IMR-90 (cell line): ENCODE data around the gene EHMT1. TPM values are rescaled to one million over a fixed set of nuclear protein-coding genes. Genes with fewer than 3 reads are reported as not detected.

ENCODE experiments used
- ATAC-seq: fragments of 200-7000 bp; cut with Tn5 transposase; 2 replicates; pipeline ENCODE4 v1.9.1; 2020; ENCODE audit warnings: low read depth, mild to moderate bottlenecking, moderate library complexity
- BruUV-seq: library from RNA; stranded (reverse); fragments of 400-500 nt; replicated peaks from 2 replicates; lab custom pipeline; 2021; lab: Mats Ljungman, UMichigan
- CTCF ChIA-PET: fragments of 300-600 bp; formaldehyde crosslinking; extraction: SDS; loops from one replicate; lab custom pipeline; 2021; ENCODE audit warnings: antibody characterized with exemption; lab: Yijun Ruan, JAX
- POLR2A ChIA-PET: fragments of 300-600 bp; sonication (Branson Sonifier 250); formaldehyde crosslinking; loops from one replicate; lab custom pipeline; 2022; ENCODE audit warnings: antibody characterized with exemption; ENCODE audit not compliant: unreplicated experiment; lab: Charles Lee
- DNase-seq: peaks from one replicate; pipeline ENCODE4 v3.0.0; 2013
- H2AFZ ChIP-seq: replicated peaks from 2 replicates; pipeline ENCODE3; 2013; ENCODE audit warnings: low read length, mild to moderate bottlenecking; ENCODE audit not compliant: poor library complexity
- H2AK5ac ChIP-seq: 2 replicates; pipeline ENCODE4 v1.6.1; 2013; ENCODE audit warnings: low read depth, low read length, inconsistent platforms
- H2AK9ac ChIP-seq: replicated peaks from 2 replicates; pipeline ENCODE3; 2013; ENCODE audit warnings: mild to moderate bottlenecking, low read depth, low read length, moderate library complexity; ENCODE audit not compliant: poor library complexity
- H2BK120ac ChIP-seq: 2 replicates; pipeline ENCODE4 v1.6.1; 2013; ENCODE audit warnings: low read depth, low read length, inconsistent platforms
- H2BK15ac ChIP-seq: 3 replicates; pipeline ENCODE4 v1.6.1; 2013; ENCODE audit warnings: low read depth, low read length, inconsistent platforms
- H2BK20ac ChIP-seq: 2 replicates; pipeline ENCODE4 v1.6.1; 2013; ENCODE audit warnings: low read depth, mild to moderate bottlenecking, inconsistent platforms, low read length, moderate library complexity
- H2BK5ac ChIP-seq: 2 replicates; pipeline ENCODE4 v1.6.1; 2013; ENCODE audit warnings: mild to moderate bottlenecking, low read depth, low read length, inconsistent platforms; ENCODE audit not compliant: poor library complexity, severe bottlenecking
- H3K14ac ChIP-seq: replicated peaks from 2 replicates; pipeline ENCODE4 v1.6.1; 2013; ENCODE audit warnings: low read depth, low read length, inconsistent platforms
- H3K18ac ChIP-seq: 2 replicates; pipeline ENCODE4 v1.6.1; 2013; ENCODE audit warnings: low read depth, low read length, control low read depth
- H3K23ac ChIP-seq: 2 replicates; pipeline ENCODE4 v1.6.1; 2013; ENCODE audit warnings: low read depth, low read length, inconsistent platforms
- H3K27ac ChIP-seq: 2 replicates; pipeline ENCODE4 v1.5.1; 2013; ENCODE audit warnings: mild to moderate bottlenecking, control low read depth, low read length; ENCODE audit not compliant: insufficient read depth
- H3K27me3 ChIP-seq: 2 replicates; pipeline ENCODE4 v1.6.1; 2013; ENCODE audit warnings: low read length; ENCODE audit not compliant: control insufficient read depth, insufficient read depth
- H3K36me3 ChIP-seq: 2 replicates; pipeline ENCODE4 v1.6.1; 2013; ENCODE audit warnings: low read length, mixed read lengths; ENCODE audit not compliant: control insufficient read depth, insufficient read depth
- H3K4ac ChIP-seq: 2 replicates; pipeline ENCODE4 v1.6.1; 2013; ENCODE audit warnings: low read depth, low read length, inconsistent platforms
- H3K4me1 ChIP-seq: 2 replicates; pipeline ENCODE4 v1.6.1; 2013; ENCODE audit warnings: low read length, mixed read lengths; ENCODE audit not compliant: control insufficient read depth, insufficient read depth
- H3K4me2 ChIP-seq: 2 replicates; pipeline ENCODE4 v1.6.1; 2013; ENCODE audit warnings: low read depth, mild to moderate bottlenecking, control low read depth, low read length, moderate library complexity
- H3K4me3 ChIP-seq: 2 replicates; pipeline ENCODE4 v1.5.1; 2013; ENCODE audit warnings: low read depth, mild to moderate bottlenecking, control low read depth, low read length, moderate library complexity; ENCODE audit not compliant: insufficient read depth
- H3K56ac ChIP-seq: 2 replicates; pipeline ENCODE4 v1.6.1; 2013; ENCODE audit warnings: low read length, inconsistent platforms; ENCODE audit not compliant: insufficient read depth; ENCODE audit errors: extremely low read depth
- H3K79me1 ChIP-seq, 2 experiments: 2 replicates each; pipeline ENCODE4 v1.6.1; 2013; ENCODE audit warnings: low read length in 2 of 2, inconsistent platforms in 1 of 2, low read depth in 1 of 2
- H3K9ac ChIP-seq: 2 replicates; pipeline ENCODE4 v1.6.1; 2013; ENCODE audit warnings: low read depth, low read length, control low read depth
- H3K9me1 ChIP-seq: 2 replicates; pipeline ENCODE4 v1.6.1; 2013; ENCODE audit warnings: low read length, inconsistent platforms; ENCODE audit not compliant: insufficient read depth
- H3K9me3 ChIP-seq: 2 replicates; pipeline ENCODE4 v1.6.1; 2013; ENCODE audit warnings: low read length; ENCODE audit not compliant: control insufficient read depth, insufficient read depth
- H4K20me1 ChIP-seq: 2 replicates; pipeline ENCODE4 v1.6.1; 2013; ENCODE audit warnings: low read length, inconsistent platforms; ENCODE audit not compliant: insufficient read depth
- H4K5ac ChIP-seq: 2 replicates; pipeline ENCODE4 v1.6.1; 2013; ENCODE audit warnings: mild to moderate bottlenecking, low read depth, low read length, control low read depth
- H4K8ac ChIP-seq, 2 experiments: 2 replicates each; pipeline ENCODE4 v1.6.1; 2013; ENCODE audit warnings: low read depth in 2 of 2, low read length in 2 of 2, control low read depth in 1 of 2, inconsistent platforms in 1 of 2
- H4K91ac ChIP-seq: 2 replicates; pipeline ENCODE4 v1.6.1; 2013; ENCODE audit warnings: low read depth, low read length, inconsistent platforms; ENCODE audit not compliant: insufficient read depth
- CHD1 ChIP-seq: IDR thresholded peaks from 2 replicates; pipeline ENCODE4 v1.6.1; 2012; ENCODE audit warnings: low read depth, low read length, improper control_type of control experiment
- FOS ChIP-seq: fragments of 150-350 bp; IDR thresholded peaks from 2 replicates; pipeline ENCODE4 v1.6.1; 2016; ENCODE audit warnings: low read depth, low read length
- MXI1 ChIP-seq: IDR thresholded peaks from 2 replicates; pipeline ENCODE4 v1.6.1; 2012; ENCODE audit warnings: low read depth, mild to moderate bottlenecking, low read length, moderate library complexity, borderline replicate concordance
- POLR2A ChIP-seq: IDR thresholded peaks from 2 replicates; pipeline ENCODE4 v1.6.1; 2012; ENCODE audit warnings: mild to moderate bottlenecking, low read depth, low read length
- SMC3 ChIP-seq: fragments of 150-350 bp; IDR thresholded peaks from 2 replicates; pipeline ENCODE4 v1.6.1; 2016; ENCODE audit warnings: low read depth, mild to moderate bottlenecking, antibody characterized with exemption, low read length, moderate library complexity
- WGBS, 2 experiments: methylation state at CpG; one replicate each; pipeline versions ENCODE4 v1.1.5 to v1.1.7; 2013; ENCODE audit warnings: missing lambda C conversion rate in 2 of 2; ENCODE audit not compliant: insufficient read length in 1 of 2; ENCODE audit errors: extremely low coverage in 2 of 2; 5-methylcytosine and 5-hydroxymethylcytosine counted together
- dilution Hi-C: fragments of 300-500 bp; cut with HindIII; formaldehyde crosslinking; loops from one replicate; pipeline ENCODE4 v1.14.3; 2018; ENCODE audit warnings: low sequenced_read_pairs; ENCODE audit not compliant: unreplicated experiment
- in situ Hi-C: fragments of 300-500 bp; cut with MboI; formaldehyde crosslinking; loops from 3 replicates; pipeline ENCODE4 v1.14.3; 2019; ENCODE audit warnings: low sequenced_read_pairs, inconsistent platforms, mixed read lengths
- intact Hi-C: fragments of 100-400 bp; cut with micrococcal nuclease; formaldehyde crosslinking; loops from 2 replicates; pipeline ENCODE4 v1.10.0; 2022
- polyA plus RNA-seq, 3 experiments: library from polyadenylated mRNA; depleted of rRNA; stranded (reverse); fragments of >200 nt; gene quantifications; 2 replicates each; pipeline ENCODE4 v1.2.3, GENCODE V29; 2012; ENCODE audit warnings: low replicate concordance in 1 of 3
- total RNA-seq: library from RNA; depleted of rRNA; stranded (reverse); fragments of >200 nt; gene quantifications from 2 replicates; pipeline ENCODE4 v1.2.3, GENCODE V29; 2012

The EHMT1 gene
- total and polyA plus RNA-seq, 2 of the 4 experiments (the other 2 are of a cell fraction), result 32.8 to 35.1 TPM

DNA sequence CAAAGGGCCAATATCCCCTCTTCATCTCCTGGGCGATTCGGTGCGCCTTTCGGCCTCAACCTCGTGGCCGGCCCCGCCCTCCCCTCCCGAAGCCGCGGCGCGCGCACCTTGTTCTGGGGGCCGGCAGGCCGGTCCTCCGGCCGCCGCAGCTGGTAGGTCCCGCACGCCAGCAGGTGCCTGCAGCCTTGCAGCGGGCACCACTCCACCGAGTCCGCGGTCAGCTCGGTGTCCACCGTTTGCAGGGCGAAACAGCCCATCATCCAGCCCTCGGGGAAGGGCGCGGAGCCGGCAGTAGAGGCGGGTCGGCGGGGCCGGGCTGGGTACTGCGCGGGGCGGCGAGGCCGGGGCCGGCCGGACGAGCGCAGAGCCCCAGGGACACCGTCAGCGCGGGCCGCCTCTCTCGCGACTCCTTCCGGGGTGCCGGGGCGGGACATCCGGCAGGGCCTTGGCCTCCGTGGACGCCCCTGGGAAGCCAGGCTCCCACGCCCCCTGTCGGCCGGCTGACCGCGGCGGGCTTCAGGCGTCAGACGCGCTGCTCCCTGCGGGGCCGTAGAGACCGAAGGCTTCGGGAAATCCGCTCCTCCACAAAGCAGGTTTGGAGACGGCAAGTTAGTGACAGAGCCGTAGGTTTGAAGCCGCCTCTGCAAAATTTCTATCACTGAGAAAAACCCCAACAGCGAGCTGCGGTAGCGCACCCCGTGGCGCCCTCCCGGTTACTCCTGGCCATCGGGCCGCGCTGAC lies 40.1 kb upstream of the EHMT1 start, which contains the start of gene DPH7 (continued):
- peak; percentile 81; the same call in 1 of the 2 replicates for TF ChIP-seq MXI1
- TF ChIP-seq FOS, result no peak

DNA sequence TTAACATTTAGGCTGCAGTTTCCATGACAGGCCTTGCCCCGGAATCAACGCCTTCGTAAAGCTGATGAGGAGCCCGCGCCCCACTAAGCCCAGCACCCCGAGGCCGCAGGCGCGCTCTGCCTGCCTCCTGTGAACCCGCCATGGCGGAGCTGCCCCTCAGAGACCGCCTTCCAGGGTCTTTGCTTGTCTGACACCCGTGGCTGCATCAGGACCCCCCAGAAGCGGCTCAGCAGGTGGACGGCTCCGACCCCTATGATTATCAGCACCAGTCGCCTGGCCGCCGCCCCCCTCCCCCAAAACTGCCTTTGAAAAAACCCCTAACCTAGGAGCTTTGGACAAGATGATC lies 39.6 kb upstream of the EHMT1 start:
- H2AK9ac ChIP-seq, result peak overlapping the region; percentile 74
- H3K36me3 ChIP-seq, result peaks cover 35% of the 10 kb centered on the region
- in situ Hi-C loops, result no loop called here
- H3K4me1 ChIP-seq, result peaks cover 6% of the 10 kb centered on the region
- no peak overlapping the region for H2BK120ac ChIP-seq
- peak overlapping the region; percentile 43 for H3K9ac ChIP-seq
- H4K20me1 ChIP-seq, result peaks cover 24% of the 10 kb centered on the region
- H2BK5ac ChIP-seq, result no peak overlapping the region
- H2AK5ac ChIP-seq, result no peak overlapping the region
- no peak overlapping the region for H3K18ac ChIP-seq
- H3K79me1 ChIP-seq, result peaks cover 26 to 52% of the 10 kb centered on the region in 2 experiments
- BruUV-seq, result no TSS peak
- H3K14ac ChIP-seq, result no peak overlapping the region
- DNase-seq, result no peak
- ChIA-PET CTCF (interaction anchor here (0.6 to 0.7 kb wide), 2 partner anchors 9 to 448 kb away, joined by 3 to 5 read pairs; no protein-coding TSS in a partner anchor), POLR2A (no interaction called here)
- intact Hi-C loops, result no loop called here
- peaks cover 15% of the 10 kb centered on the region; the same call in 1 of the 2 replicates for H3K9me1 ChIP-seq
- TF ChIP-seq MXI1, result no peak
- TF ChIP-seq CHD1, result no peak
- no peak for TF ChIP-seq FOS
- no peak for TF ChIP-seq POLR2A
- TF ChIP-seq SMC3, result no peak
- H4K5ac ChIP-seq, result peak overlapping the region; percentile 42
- H3K9me3 ChIP-seq, result no peaks in the 10 kb centered on the region
- no peaks in the 10 kb centered on the region for H3K27me3 ChIP-seq
- peak overlapping the region; percentile 72; the same call in 1 of the 2 replicates for H3K23ac ChIP-seq
- peak overlapping the region; percentile 99 for H2AFZ ChIP-seq
- H4K91ac ChIP-seq, result no peak overlapping the region
- peak overlapping the region; percentile 94 to 95 for H4K8ac ChIP-seq
- peak overlapping the region; percentile 60 for H3K4ac ChIP-seq
- WGBS, 2 experiments, result 23% methylated on average over 4 of the region's 19 CpGs; no CpG with 5 or more reads in 1 of the 2 experiments
- H3K56ac ChIP-seq, result peak overlapping the region; percentile 50; the same call in 1 of the 2 replicates
- no peak for ATAC-seq
- H3K4me3 ChIP-seq, result peak overlapping the region; percentile 88
- H2BK20ac ChIP-seq, result no peak overlapping the region
- peak overlapping the region; percentile 62 for H3K4me2 ChIP-seq
- peak overlapping the region; percentile 11 for H3K27ac ChIP-seq
- dilution Hi-C loops, result no loop called here
- H2BK15ac ChIP-seq, result no peak overlapping the region
